Esophagus squamous epithelium (tissue), 5 donors: ENCODE measurements around the gene GTSF1L. TPM values are rescaled to one million over a fixed set of nuclear protein-coding genes. Genes with fewer than 3 reads are reported as not detected.

Experiments used
- DNase-seq: peaks from one replicate; lab custom pipeline; 2025; lab: John Stamatoyannopoulos, UW
- H3K27ac ChIP-seq, 4 donors: fragments of 200-600 bp; sonication (generic); one replicate each; pipeline ENCODE4 v1.5.1; 2016 to 2019; ENCODE audit warnings: mild to moderate bottlenecking in 1 of 4
- H3K27me3 ChIP-seq, 4 donors: fragments of 200-600 bp; sonication (generic); 1 replicate in 3 of 4; 2 replicates in 1 of 4; pipeline versions ENCODE4 v1.5.1 to v1.6.0; 2017 to 2021; ENCODE audit warnings: antibody characterized with exemption in 1 of 4
- H3K36me3 ChIP-seq, 3 donors: fragments of 200-600 bp; sonication (generic); one replicate each; pipeline ENCODE4 v1.5.1; 2016 to 2019
- H3K4me1 ChIP-seq, 3 donors: fragments of 200-600 bp; sonication (generic); one replicate each; pipeline ENCODE4 v1.5.1; 2017 to 2019
- H3K4me3 ChIP-seq, 4 donors: fragments of 200-600 bp; sonication (generic); 1 replicate in 3 of 4; 2 replicates in 1 of 4; pipeline ENCODE4 v1.5.1; 2016 to 2019; ENCODE audit warnings: mild to moderate bottlenecking in 2 of 4, moderate library complexity in 1 of 4
- H3K9me3 ChIP-seq, 3 donors: fragments of 200-600 bp; sonication (generic); one replicate each; pipeline ENCODE4 v1.5.1; 2016 to 2019
- POLR2A ChIP-seq, 4 donors: fragments of 450-650 bp; IDR thresholded peaks; one replicate each; pipeline ENCODE4 v1.6.1; 2017; ENCODE audit warnings: antibody characterized with exemption in 4 of 4, mild to moderate bottlenecking in 4 of 4, moderate library complexity in 3 of 4
- WGBS, 2 donors: methylation state at CpG; one replicate each; pipeline ENCODE4 v1.1.5; 2018; 5-methylcytosine and 5-hydroxymethylcytosine counted together
- intact Hi-C: fragments of 100-400 bp; cut with DNase I; formaldehyde crosslinking; loops from one replicate; pipeline ENCODE4 v1.15.0; 2022
- total RNA-seq, 4 donors: library from RNA; depleted of rRNA; stranded (reverse); fragments of >200 nt; gene quantifications; one replicate each; pipeline ENCODE4 v1.1.0, GENCODE V29; 2016
- TF ChIP-seq, protein P1 (sequence below), 6 experiments: fragments of 450-650 bp in 4 of 6; fragments of 200-600 bp in 2 of 6; sonication (generic) in 2 of 6; IDR thresholded peaks; one replicate each; pipeline ENCODE4 v1.5.1; 2016 to 2019; ENCODE audit warnings: antibody characterized with exemption in 6 of 6, mild to moderate bottlenecking in 4 of 6, moderate library complexity in 4 of 6
- donor health status: DM: yes; HTN: yes; CAD: no.

Gene GTSF1L
- total RNA-seq, 4 donors from 2014 or later: not detected

DNA sequence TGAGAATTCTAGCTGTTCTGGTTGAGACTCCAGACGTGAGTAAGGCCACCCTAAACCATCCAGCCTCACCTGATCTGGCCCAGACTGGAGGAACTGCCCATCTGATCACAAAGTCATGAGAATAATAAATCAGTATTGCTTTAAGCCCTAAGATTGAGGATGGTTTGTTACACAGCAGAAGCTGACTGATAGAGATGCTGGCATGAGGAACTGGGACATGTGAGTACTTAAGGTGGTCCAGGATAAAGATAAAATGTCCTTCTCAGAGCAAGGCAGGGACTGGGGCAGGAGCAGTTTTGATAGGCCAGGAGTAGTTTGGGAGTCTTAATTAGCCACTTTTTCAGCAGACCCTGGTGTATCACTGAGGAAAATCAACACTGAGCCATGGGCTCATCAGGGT, 6.8 kb downstream of the GTSF1L start:
- TF ChIP-seq, protein P1, sequence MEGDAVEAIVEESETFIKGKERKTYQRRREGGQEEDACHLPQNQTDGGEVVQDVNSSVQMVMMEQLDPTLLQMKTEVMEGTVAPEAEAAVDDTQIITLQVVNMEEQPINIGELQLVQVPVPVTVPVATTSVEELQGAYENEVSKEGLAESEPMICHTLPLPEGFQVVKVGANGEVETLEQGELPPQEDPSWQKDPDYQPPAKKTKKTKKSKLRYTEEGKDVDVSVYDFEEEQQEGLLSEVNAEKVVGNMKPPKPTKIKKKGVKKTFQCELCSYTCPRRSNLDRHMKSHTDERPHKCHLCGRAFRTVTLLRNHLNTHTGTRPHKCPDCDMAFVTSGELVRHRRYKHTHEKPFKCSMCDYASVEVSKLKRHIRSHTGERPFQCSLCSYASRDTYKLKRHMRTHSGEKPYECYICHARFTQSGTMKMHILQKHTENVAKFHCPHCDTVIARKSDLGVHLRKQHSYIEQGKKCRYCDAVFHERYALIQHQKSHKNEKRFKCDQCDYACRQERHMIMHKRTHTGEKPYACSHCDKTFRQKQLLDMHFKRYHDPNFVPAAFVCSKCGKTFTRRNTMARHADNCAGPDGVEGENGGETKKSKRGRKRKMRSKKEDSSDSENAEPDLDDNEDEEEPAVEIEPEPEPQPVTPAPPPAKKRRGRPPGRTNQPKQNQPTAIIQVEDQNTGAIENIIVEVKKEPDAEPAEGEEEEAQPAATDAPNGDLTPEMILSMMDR (IDR thresholded peaks at IDR 0.05): no peak
- no peak for TF ChIP-seq POLR2A (IDR thresholded peaks at IDR 0.05)
- 71 to 100% methylated on average over 1 of the region's 1 CpG for WGBS, 2 donors
- Histone ChIP-seq H3K4me3 (no peak overlapping the region), H3K27me3 (no peaks in the 10 kb centered on the region), H3K9me3 (no peaks in the 10 kb centered on the region), H3K4me1 (peaks cover 0 to 8% (median 0%) of the 10 kb centered on the region in 3 donors), H3K36me3 (no peaks in the 10 kb centered on the region), H3K27ac (no peak overlapping the region)
- no peak for DNase-seq
- intact Hi-C loops: no loop called here

DNA sequence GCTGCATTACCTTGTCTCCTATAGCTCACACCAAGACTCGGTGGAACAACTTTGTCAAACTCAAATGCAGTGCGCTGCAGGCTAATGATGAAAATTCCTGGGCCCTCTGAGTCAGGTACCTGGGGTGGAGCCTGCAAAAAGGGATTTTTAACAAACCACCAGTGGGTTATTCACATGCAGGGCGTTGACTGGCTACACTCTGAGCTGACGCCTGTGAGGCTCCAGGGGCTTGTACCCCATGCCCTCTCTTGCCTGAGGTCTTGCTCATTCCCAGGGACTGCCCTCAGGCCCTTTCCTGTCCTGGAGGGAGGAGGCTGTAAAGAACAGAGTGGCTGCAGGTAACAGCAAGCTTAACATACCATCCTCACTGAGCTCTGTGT, 9.2 kb downstream of the GTSF1L start:
- no peak overlapping the region for H3K27ac ChIP-seq
- 48 to 49% methylated on average over 2 to 3 of the region's 4 CpGs for WGBS, 2 donors
- TF ChIP-seq, protein P1 (IDR thresholded peaks at IDR 0.05): no peak
- no peak for TF ChIP-seq POLR2A (IDR thresholded peaks at IDR 0.05)
- no peaks in the 10 kb centered on the region for H3K27me3 ChIP-seq
- H3K9me3 ChIP-seq: no peaks in the 10 kb centered on the region
- H3K4me3 ChIP-seq: no peak overlapping the region
- intact Hi-C loops: no loop called here
- H3K4me1 ChIP-seq: peaks cover 0 to 8% (median 0%) of the 10 kb centered on the region in 3 donors
- no peak for DNase-seq
- H3K36me3 ChIP-seq: no peaks in the 10 kb centered on the region

DNA sequence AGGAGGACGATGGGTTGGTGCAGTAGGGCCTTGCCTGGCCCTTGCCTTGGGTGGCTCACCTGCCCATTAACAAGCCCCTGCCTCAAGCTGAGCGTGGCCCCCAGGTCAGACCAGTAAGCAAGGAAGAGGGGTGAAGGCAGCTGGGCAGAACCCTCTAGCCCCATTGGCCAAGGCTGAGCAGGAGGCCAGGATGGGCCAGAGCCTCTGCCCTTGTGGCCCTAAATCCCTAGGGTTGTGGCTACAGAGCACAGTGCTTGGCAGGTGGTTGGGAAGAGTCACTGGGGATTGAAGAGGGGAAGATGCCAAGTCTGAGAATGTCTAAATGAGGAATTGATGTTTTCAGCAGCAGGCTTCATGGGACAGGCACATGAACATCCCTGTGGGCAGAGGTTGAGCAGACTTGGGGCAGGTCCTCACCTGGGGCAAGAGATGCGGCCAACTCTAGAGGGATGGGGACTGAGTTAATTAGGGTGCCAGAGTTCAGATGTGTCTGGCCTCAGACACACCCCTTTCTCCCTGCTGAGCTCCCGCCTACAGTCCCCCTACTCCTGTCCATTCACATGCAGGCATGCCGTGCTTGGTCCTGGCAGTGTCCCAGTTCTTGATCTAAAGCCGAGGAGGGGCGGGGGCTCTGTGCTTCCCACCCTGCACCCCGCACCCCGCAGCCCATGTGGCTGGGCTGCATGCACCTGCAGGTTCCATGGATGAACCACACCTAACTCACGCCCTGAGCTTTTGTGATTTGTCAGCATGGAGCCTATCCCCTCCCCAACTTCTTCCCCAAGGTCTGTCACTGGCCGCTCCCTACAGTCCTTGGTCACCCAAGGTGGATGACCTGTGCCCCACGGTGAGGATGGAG, 9.8 kb downstream of the GTSF1L start:
- intact Hi-C loops: no loop called here
- H3K36me3 ChIP-seq: no peaks in the 10 kb centered on the region
- WGBS, 2 donors: 63 to 81% methylated on average over 3 to 6 of the region's 12 CpGs
- peaks cover 0 to 6% (median 0%) of the 10 kb centered on the region in 3 donors for H3K4me1 ChIP-seq
- H3K27me3 ChIP-seq: no peaks in the 10 kb centered on the region
- DNase-seq: no peak
- H3K4me3 ChIP-seq: no peak overlapping the region
- no peaks in the 10 kb centered on the region for H3K9me3 ChIP-seq
- no peak overlapping the region for H3K27ac ChIP-seq
- TF ChIP-seq, protein P1 (IDR thresholded peaks at IDR 0.05): no peak
- no peak for TF ChIP-seq POLR2A (IDR thresholded peaks at IDR 0.05)

DNA sequence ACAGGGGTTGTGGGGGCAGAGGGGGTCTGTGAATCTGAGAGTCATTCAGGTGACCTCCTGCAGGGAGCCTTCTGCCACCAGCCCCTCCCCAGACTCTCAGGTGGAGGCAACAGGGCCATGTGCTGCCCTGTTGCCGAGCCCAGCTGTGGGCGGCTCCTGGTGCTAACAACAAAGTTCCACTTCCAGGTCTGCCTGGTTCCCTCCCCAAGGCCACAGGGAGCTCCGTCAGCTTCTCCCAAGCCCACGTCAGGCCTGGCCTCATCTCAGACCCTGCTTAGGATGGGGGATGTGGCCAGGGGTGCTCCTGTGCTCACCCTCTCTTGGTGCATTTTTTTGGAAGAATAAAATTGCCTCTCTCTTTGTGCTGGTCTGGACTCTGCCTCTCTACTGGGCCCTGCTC, 10.7 kb downstream of the GTSF1L start:
- Histone ChIP-seq H3K4me3 (no peak overlapping the region), H3K27ac (no peak overlapping the region), H3K36me3 (no peaks in the 10 kb centered on the region), H3K4me1 (no peaks in the 10 kb centered on the region), H3K9me3 (no peaks in the 10 kb centered on the region), H3K27me3 (no peaks in the 10 kb centered on the region)
- WGBS, 2 donors: 100% methylated on average over 1 of the region's 4 CpGs
- no peak for DNase-seq
- TF ChIP-seq POLR2A (IDR thresholded peaks at IDR 0.05): no peak
- TF ChIP-seq, protein P1 (IDR thresholded peaks at IDR 0.05): no peak
- intact Hi-C loops: no loop called here

DNA sequence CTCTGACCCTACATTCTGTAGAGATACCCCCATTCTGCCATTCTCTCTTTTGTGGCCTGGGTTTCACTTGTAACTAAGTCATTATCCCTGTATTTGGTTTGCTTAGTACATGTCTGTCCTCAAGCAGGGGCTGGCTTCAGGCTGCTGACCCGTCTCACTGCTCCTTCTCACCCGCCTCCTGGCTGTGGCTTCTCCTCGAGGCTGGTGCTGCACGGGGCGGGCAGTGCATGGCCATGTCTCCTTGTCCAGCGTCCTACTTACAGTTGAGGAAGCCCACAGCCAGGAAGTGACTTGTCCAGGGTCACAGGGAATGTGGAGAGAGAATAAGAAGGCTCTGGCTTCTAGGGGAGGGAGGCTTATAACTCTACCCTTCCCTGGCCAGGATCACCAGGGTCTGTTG, 11.3 kb downstream of the GTSF1L start:
- no peak for DNase-seq
- Histone ChIP-seq H3K27me3 (no peaks in the 10 kb centered on the region), H3K9me3 (no peaks in the 10 kb centered on the region), H3K4me3 (no peak overlapping the region), H3K27ac (no peak overlapping the region), H3K36me3 (no peaks in the 10 kb centered on the region), H3K4me1 (no peaks in the 10 kb centered on the region)
- TF ChIP-seq POLR2A (IDR thresholded peaks at IDR 0.05): no peak
- TF ChIP-seq, protein P1 (IDR thresholded peaks at IDR 0.05): no peak
- intact Hi-C loops: no loop called here
- WGBS, 2 donors: 94% methylated on average over 3 of the region's 6 CpGs; no CpG with 5 or more reads in 1 of the 2 donors
